Upper lobe of left lung (tissue), 4 donors: Measurements from ENCODE around the gene RSBN1L.

Source experiments
- EP300 ChIP-seq, 4 donors: sonication (generic); formaldehyde crosslinking; IDR thresholded peaks; one replicate each; pipeline ENCODE4 v1.5.1; 2017; ENCODE audit warnings: antibody characterized with exemption in 4 of 4, control low read depth in 2 of 4
- TF ChIP-seq, protein P1 (sequence below), 6 experiments: fragments of 450-650 bp in 4 of 6; fragments of 200-600 bp in 2 of 6; sonication (generic) in 2 of 6; IDR thresholded peaks; one replicate each; pipeline ENCODE4 v1.5.1; 2016 to 2019; ENCODE audit warnings: antibody characterized with exemption in 6 of 6

DNA sequence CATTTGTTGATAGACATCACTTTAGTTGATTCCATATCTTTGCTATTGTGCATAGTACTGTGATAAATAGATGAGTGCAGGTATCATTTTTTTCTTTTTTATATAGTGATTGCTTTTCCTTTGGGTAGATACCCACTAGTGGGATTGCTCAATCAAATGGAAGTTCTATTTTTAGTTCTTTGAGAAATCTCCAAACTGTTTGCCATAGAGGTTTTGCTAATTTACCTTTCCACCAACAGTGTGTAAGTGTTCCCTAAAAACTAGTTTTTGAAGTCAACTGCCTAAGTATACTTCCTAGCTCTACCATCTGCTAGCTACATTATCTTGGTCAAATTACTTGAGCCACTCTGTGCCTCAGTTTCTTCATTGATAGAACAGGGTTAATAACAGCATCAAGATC is 31.5 kb upstream of the RSBN1L start:
- no peak for TF ChIP-seq EP300 (IDR thresholded peaks at IDR 0.05)
- TF ChIP-seq, protein P1, sequence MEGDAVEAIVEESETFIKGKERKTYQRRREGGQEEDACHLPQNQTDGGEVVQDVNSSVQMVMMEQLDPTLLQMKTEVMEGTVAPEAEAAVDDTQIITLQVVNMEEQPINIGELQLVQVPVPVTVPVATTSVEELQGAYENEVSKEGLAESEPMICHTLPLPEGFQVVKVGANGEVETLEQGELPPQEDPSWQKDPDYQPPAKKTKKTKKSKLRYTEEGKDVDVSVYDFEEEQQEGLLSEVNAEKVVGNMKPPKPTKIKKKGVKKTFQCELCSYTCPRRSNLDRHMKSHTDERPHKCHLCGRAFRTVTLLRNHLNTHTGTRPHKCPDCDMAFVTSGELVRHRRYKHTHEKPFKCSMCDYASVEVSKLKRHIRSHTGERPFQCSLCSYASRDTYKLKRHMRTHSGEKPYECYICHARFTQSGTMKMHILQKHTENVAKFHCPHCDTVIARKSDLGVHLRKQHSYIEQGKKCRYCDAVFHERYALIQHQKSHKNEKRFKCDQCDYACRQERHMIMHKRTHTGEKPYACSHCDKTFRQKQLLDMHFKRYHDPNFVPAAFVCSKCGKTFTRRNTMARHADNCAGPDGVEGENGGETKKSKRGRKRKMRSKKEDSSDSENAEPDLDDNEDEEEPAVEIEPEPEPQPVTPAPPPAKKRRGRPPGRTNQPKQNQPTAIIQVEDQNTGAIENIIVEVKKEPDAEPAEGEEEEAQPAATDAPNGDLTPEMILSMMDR (IDR thresholded peaks at IDR 0.05), result no peak
